DND-41 (cell line): ENCODE measurements around the gene CRYBB3.

ENCODE experiments used
- ATAC-seq: fragments of 200-7000 bp; cut with Tn5 transposase; 3 replicates; pipeline ENCODE4 v1.9.1; 2021; ENCODE audit warnings: low read depth; ENCODE audit not compliant: insufficient read depth
- DNase-seq: peaks from one replicate; pipeline ENCODE4 v3.0.0-alpha.2; 2020
- H2AFZ ChIP-seq: 2 replicates; pipeline ENCODE4 v1.6.0; 2012; ENCODE audit warnings: low read depth, low read length
- H3K27ac ChIP-seq: 2 replicates; pipeline ENCODE4 v1.5.1; 2012; ENCODE audit warnings: low read length, inconsistent platforms
- H3K27me3 ChIP-seq: fragments of 200-600 bp; sonication (generic); 2 replicates; pipeline ENCODE4 v1.6.0; 2012; ENCODE audit warnings: low read length, mild to moderate bottlenecking, inconsistent platforms; ENCODE audit not compliant: insufficient read depth, poor library complexity
- H3K36me3 ChIP-seq: 2 replicates; pipeline ENCODE4 v1.5.1; 2012; ENCODE audit warnings: low read length, inconsistent platforms; ENCODE audit not compliant: insufficient read depth
- H3K4me1 ChIP-seq: 2 replicates; pipeline ENCODE4 v1.5.1; 2012; ENCODE audit warnings: mild to moderate bottlenecking, low read length; ENCODE audit not compliant: insufficient read depth
- H3K4me2 ChIP-seq: 2 replicates; pipeline ENCODE4 v1.6.0; 2012; ENCODE audit warnings: mild to moderate bottlenecking, moderate library complexity, low read length, inconsistent platforms; ENCODE audit not compliant: insufficient read depth
- H3K4me3 ChIP-seq, 2 experiments: fragments of 200-600 bp in 1 of 2; shearing (Covaris generic) in 1 of 2; 2 replicates each; pipeline ENCODE4 v1.5.1; 2012 to 2016; ENCODE audit warnings: inconsistent platforms in 2 of 2, low read length in 2 of 2, mild to moderate bottlenecking in 2 of 2, low read depth in 1 of 2, moderate library complexity in 1 of 2
- H3K79me2 ChIP-seq: 2 replicates; pipeline ENCODE4 v1.6.0; 2012; ENCODE audit warnings: low read length, inconsistent platforms; ENCODE audit not compliant: insufficient read depth
- H3K9ac ChIP-seq: 2 replicates; pipeline ENCODE4 v1.6.0; 2012; ENCODE audit warnings: low read depth, mild to moderate bottlenecking, inconsistent platforms, low read length, moderate library complexity
- H3K9me3 ChIP-seq: 2 replicates; pipeline ENCODE4 v1.5.1; 2012; ENCODE audit warnings: low read length, moderate library complexity, mild to moderate bottlenecking, inconsistent platforms; ENCODE audit not compliant: insufficient read depth, severe bottlenecking
- H4K20me1 ChIP-seq: 2 replicates; pipeline ENCODE4 v1.6.0; 2012; ENCODE audit warnings: low read length; ENCODE audit not compliant: insufficient read depth
- EZH2 ChIP-seq: IDR thresholded peaks from 3 replicates; pipeline ENCODE4 v1.6.1; 2012; ENCODE audit warnings: borderline replicate concordance, low read depth, mild to moderate bottlenecking, moderate library complexity, low read length, inconsistent platforms; ENCODE audit not compliant: severe bottlenecking
- TF ChIP-seq, protein P1 (sequence below): IDR thresholded peaks from 2 replicates; pipeline ENCODE4 v1.5.1; 2012; ENCODE audit warnings: borderline replicate concordance, low read length, moderate library complexity, mild to moderate bottlenecking; ENCODE audit not compliant: poor library complexity, severe bottlenecking; ENCODE audit errors: extremely low read depth

The CRYBB3 gene

DNA sequence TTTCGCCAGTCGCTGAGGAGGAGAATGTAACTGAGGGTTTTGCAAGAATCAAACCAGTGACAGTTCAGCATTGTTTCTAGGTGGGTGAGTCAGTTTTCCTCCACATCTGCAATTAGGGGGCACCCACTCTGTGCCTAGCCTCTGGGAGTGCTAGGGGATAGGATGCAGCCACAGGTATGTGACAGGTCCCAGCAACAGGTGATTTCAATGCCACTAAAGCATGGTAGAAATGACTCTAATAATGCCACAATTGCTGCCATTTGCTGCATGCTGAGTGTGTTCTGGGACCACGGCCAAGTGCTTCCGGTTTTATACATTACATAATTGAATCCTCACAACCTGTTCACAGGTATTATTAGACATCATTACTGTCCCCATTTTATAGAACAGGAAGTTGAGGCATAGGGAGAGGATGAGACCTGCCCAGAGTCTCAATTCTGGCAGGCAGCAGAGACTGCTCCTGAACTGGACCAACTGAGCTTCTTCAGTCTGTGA lies 20.3 kb downstream of the CRYBB3 start:
- Histone ChIP-seq H3K36me3 (no peaks in the 10 kb centered on the region), H3K4me3 (no peak overlapping the region), H3K79me2 (no peaks in the 10 kb centered on the region), H3K27me3 (no peaks in the 10 kb centered on the region), H2AFZ (no peak overlapping the region), H3K27ac (no peak overlapping the region), H3K4me2 (no peak overlapping the region), H3K9me3 (no peaks in the 10 kb centered on the region), H3K4me1 (no peaks in the 10 kb centered on the region), H3K9ac (no peak overlapping the region), H4K20me1 (no peaks in the 10 kb centered on the region; the same call in 1 of the 2 replicates)
- no peak for DNase-seq
- TF ChIP-seq EZH2 = no peak
- TF ChIP-seq, protein P1, sequence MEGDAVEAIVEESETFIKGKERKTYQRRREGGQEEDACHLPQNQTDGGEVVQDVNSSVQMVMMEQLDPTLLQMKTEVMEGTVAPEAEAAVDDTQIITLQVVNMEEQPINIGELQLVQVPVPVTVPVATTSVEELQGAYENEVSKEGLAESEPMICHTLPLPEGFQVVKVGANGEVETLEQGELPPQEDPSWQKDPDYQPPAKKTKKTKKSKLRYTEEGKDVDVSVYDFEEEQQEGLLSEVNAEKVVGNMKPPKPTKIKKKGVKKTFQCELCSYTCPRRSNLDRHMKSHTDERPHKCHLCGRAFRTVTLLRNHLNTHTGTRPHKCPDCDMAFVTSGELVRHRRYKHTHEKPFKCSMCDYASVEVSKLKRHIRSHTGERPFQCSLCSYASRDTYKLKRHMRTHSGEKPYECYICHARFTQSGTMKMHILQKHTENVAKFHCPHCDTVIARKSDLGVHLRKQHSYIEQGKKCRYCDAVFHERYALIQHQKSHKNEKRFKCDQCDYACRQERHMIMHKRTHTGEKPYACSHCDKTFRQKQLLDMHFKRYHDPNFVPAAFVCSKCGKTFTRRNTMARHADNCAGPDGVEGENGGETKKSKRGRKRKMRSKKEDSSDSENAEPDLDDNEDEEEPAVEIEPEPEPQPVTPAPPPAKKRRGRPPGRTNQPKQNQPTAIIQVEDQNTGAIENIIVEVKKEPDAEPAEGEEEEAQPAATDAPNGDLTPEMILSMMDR = no peak
- ATAC-seq = no peak

DNA sequence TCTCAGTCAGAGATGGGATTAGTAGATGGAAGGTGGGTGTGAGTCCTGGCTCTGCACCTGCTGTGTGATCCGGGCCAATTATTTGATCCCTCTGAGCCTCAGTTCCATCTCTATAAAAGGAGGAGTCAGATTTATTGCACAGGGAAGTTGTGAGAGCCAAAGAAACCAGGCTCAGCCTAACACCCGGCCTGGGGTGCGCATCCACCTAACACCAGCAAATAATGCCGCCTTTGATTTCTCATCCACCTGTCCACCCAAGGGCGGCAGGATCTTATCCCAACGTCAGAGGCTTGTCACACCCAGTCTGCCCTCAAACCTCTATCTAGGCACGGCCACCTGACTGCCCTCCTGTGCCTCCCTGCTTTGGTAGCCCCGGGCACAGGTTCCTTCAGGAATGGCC lies 22.1 kb downstream of the CRYBB3 start:
- TF ChIP-seq, protein P1 = no peak
- no peak for TF ChIP-seq EZH2
- no peak for ATAC-seq
- Histone ChIP-seq H3K27me3 (peaks cover 6% of the 10 kb centered on the region), H3K4me2 (no peak overlapping the region), H3K36me3 (no peaks in the 10 kb centered on the region), H3K79me2 (no peaks in the 10 kb centered on the region), H2AFZ (no peak overlapping the region), H3K4me3 (no peak overlapping the region), H3K9ac (no peak overlapping the region), H3K27ac (no peak overlapping the region), H4K20me1 (no peaks in the 10 kb centered on the region; the same call in 1 of the 2 replicates), H3K9me3 (no peaks in the 10 kb centered on the region), H3K4me1 (no peaks in the 10 kb centered on the region)
- no peak for DNase-seq

- H3K4me3 ChIP-seq = no peak overlapping the region
- H3K79me2 ChIP-seq = no peaks in the 10 kb centered on the region
- ATAC-seq (no peak), DNase-seq (no peak)
- H3K4me1 ChIP-seq = no peaks in the 10 kb centered on the region
- H2AFZ ChIP-seq = no peak overlapping the region
- H3K27ac ChIP-seq = no peak overlapping the region
- H3K27me3 ChIP-seq = peaks cover 6% of the 10 kb centered on the region
- no peak overlapping the region for H3K4me2 ChIP-seq
- no peaks in the 10 kb centered on the region for H3K36me3 ChIP-seq
- H3K9ac ChIP-seq = no peak overlapping the region
- TF ChIP-seq EZH2 = no peak
- TF ChIP-seq, protein P1 = no peak
- no peaks in the 10 kb centered on the region for H3K9me3 ChIP-seq
- no peaks in the 10 kb centered on the region; the same call in 1 of the 2 replicates for H4K20me1 ChIP-seq
Observed at GRCh38 chr22:25223269-25223850, 23.7 kb downstream of the CRYBB3 start.
